Peyer's patch (tissue), 4 donors: ENCODE results near the gene SYNJ2. TPM values are rescaled to one million over a fixed set of nuclear protein-coding genes. Genes with fewer than 3 reads are reported as not detected.
"Not testable (repeated sequence)": the region's sequence is repeated elsewhere in the genome, so short reads cannot be mapped to it uniquely, and the experiment has no call there.

Experiments used
- DNase-seq, 3 donors: peaks; one replicate each; pipeline ENCODE4 v3.0.0-alpha.2; 2017 to 2019
- H3K27ac ChIP-seq, 4 donors: fragments of 200-600 bp; sonication (generic); one replicate each; pipeline ENCODE4 v1.5.1; 2016 to 2019
- H3K27me3 ChIP-seq, 2 donors: fragments of 200-600 bp; sonication (generic); one replicate each; pipeline ENCODE4 v1.5.1; 2019
- H3K36me3 ChIP-seq, 3 donors: fragments of 200-600 bp; sonication (generic); one replicate each; pipeline ENCODE4 v1.5.1; 2016 to 2019
- H3K4me1 ChIP-seq, 4 donors: fragments of 200-600 bp; sonication (generic); one replicate each; pipeline ENCODE4 v1.5.1; 2016 to 2019
- H3K4me3 ChIP-seq, 4 donors: fragments of 200-600 bp; sonication (generic); 1 replicate in 3 of 4; 2 replicates in 1 of 4; pipeline ENCODE4 v1.5.1; 2016 to 2019; ENCODE audit warnings: mild to moderate bottlenecking in 1 of 4
- H3K9me3 ChIP-seq, 4 donors: fragments of 200-600 bp; sonication (generic); one replicate each; pipeline ENCODE4 v1.5.1; 2016 to 2019; ENCODE audit warnings: mild to moderate bottlenecking in 1 of 4
- CTCF ChIP-seq, 6 experiments: fragments of 450-650 bp in 4 of 6; fragments of 200-600 bp in 2 of 6; sonication (generic) in 1 of 6; IDR thresholded peaks; one replicate each; pipeline ENCODE4 v1.5.1; 2017 to 2019; ENCODE audit warnings: antibody characterized with exemption in 6 of 6, mild to moderate bottlenecking in 3 of 6, moderate library complexity in 1 of 6
- POLR2A ChIP-seq, 2 donors: fragments of 450-650 bp; IDR thresholded peaks; one replicate each; pipeline ENCODE4 v1.5.1; 2017; ENCODE audit warnings: antibody characterized with exemption in 2 of 2, mild to moderate bottlenecking in 2 of 2, moderate library complexity in 2 of 2
- total RNA-seq, 4 donors: library from RNA; depleted of rRNA; stranded (reverse); fragments of >200 nt; gene quantifications; one replicate each; pipeline ENCODE4 v1.1.0, GENCODE V29; 2016

Gene SYNJ2
- total RNA-seq, 4 donors from 2014 or later: 26.8 to 47.2 (median 34.0) TPM

GRCh38 chr6:157967020-157967419 is 14.6 kb upstream of the SYNJ2 start:
- H3K4me3 ChIP-seq: no peak overlapping the region
- peak overlapping the region in 3 of 4 donors; percentile 54 to 88 (median 86) for H3K27ac ChIP-seq
- H3K27me3 ChIP-seq: no peaks in the 10 kb centered on the region
- peaks cover 0 to 15% (median 1%) of the 10 kb centered on the region in 4 donors for H3K4me1 ChIP-seq
- no peaks in the 10 kb centered on the region for H3K9me3 ChIP-seq
- TF ChIP-seq POLR2A (IDR thresholded peaks at IDR 0.05) (no peak), CTCF (IDR thresholded peaks at IDR 0.05) (no peak)
- H3K36me3 ChIP-seq: no peaks in the 10 kb centered on the region
- DNase-seq: peak in 1 of 3 donors; percentile 67

GRCh38 chr6:157967486-157967885 is 14.2 kb upstream of the SYNJ2 start:
- no peak for DNase-seq
- Histone ChIP-seq H3K4me1 (peaks cover 0 to 15% (median 1%) of the 10 kb centered on the region in 4 donors), H3K27me3 (no peaks in the 10 kb centered on the region), H3K36me3 (no peaks in the 10 kb centered on the region), H3K9me3 (no peaks in the 10 kb centered on the region), H3K4me3 (no peak overlapping the region), H3K27ac (peak overlapping the region in 3 of 4 donors; percentile 54 to 88 (median 86))
- TF ChIP-seq POLR2A (IDR thresholded peaks at IDR 0.05) (no peak), CTCF (IDR thresholded peaks at IDR 0.05) (no peak)

GRCh38 chr6:157972177-157972576 is 9.5 kb upstream of the SYNJ2 start:
- not testable (repeated sequence) for H3K4me3 ChIP-seq, H3K27me3 ChIP-seq, H3K9me3 ChIP-seq, H3K27ac ChIP-seq, DNase-seq, H3K36me3 ChIP-seq
- peaks cover 0 to 11% (median 0%) of the 10 kb centered on the region in 4 donors for H3K4me1 ChIP-seq

- no peak for DNase-seq
- TF ChIP-seq CTCF (IDR thresholded peaks at IDR 0.05): no peak
- no peak for TF ChIP-seq POLR2A (IDR thresholded peaks at IDR 0.05)
- H3K27ac ChIP-seq: no peak overlapping the region
Measured at GRCh38 chr6:157974341-157974894, 7.2 kb upstream of the SYNJ2 start.

GRCh38 chr6:157974967-157975366 is 6.7 kb upstream of the SYNJ2 start:
- Histone ChIP-seq H3K9me3 (no peaks in the 10 kb centered on the region), H3K27me3 (no peaks in the 10 kb centered on the region), H3K36me3 (no peaks in the 10 kb centered on the region), H3K27ac (no peak overlapping the region), H3K4me3 (no peak overlapping the region), H3K4me1 (no peaks in the 10 kb centered on the region)
- DNase-seq: no peak
- no peak for TF ChIP-seq CTCF (IDR thresholded peaks at IDR 0.05)
- no peak for TF ChIP-seq POLR2A (IDR thresholded peaks at IDR 0.05)

More at GRCh38 chr6:157974341-157974894, 7.2 kb upstream of the SYNJ2 start:
- Histone ChIP-seq H3K4me1 (peaks cover 0 to 2% (median 0%) of the 10 kb centered on the region in 4 donors), H3K27me3 (no peaks in the 10 kb centered on the region), H3K9me3 (no peaks in the 10 kb centered on the region), H3K36me3 (no peaks in the 10 kb centered on the region), H3K4me3 (no peak overlapping the region)

- no peaks in the 10 kb centered on the region for H3K4me1 ChIP-seq
- no peak for DNase-seq
- H3K27me3 ChIP-seq: no peaks in the 10 kb centered on the region
- H3K4me3 ChIP-seq: no peak overlapping the region
- no peak for TF ChIP-seq CTCF (IDR thresholded peaks at IDR 0.05)
- TF ChIP-seq POLR2A (IDR thresholded peaks at IDR 0.05): no peak
- H3K36me3 ChIP-seq: no peaks in the 10 kb centered on the region
- no peak overlapping the region for H3K27ac ChIP-seq
- no peaks in the 10 kb centered on the region for H3K9me3 ChIP-seq
Measured at GRCh38 chr6:157975456-157975855, 6.2 kb upstream of the SYNJ2 start.
